ENCODE measurements around the gene DRC1.

DNA sequence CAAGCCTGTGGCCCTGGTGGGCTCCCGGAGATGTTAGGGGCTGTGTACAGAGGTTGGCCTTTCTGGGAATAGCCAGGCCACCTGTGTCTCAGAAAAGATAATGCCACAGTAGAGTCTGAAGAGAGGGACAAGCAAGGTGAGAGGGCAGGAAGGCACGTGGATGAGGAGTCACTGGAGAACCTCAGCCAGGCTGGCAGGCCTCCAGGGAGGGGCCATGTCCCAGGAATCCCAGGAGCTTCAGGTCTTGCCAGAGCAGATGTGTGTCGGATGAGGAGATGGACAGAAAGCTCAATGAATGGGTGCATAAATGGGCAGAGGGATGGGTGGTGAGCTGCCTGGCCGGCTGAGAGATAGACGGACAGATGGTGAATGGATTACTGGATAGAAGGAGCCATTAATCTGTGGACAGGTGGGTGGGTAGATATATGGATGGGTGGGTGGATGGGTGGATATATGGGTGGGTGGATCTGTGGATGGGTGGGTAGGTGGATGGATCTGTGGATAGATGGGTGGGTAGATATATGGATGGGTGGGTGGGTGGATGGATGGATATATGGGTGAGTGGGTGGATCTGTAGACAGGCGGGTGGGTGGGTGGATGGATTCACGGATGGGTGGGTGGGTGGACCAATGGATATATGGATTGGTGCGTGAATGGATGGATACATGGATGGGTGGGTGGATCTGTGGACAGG is 84.2 kb downstream of the DRC1 start:
- no peak for TF ChIP-seq POLR2AphosphoS5 (IDR thresholded peaks at IDR 0.05)
- TF ChIP-seq, protein P1, sequence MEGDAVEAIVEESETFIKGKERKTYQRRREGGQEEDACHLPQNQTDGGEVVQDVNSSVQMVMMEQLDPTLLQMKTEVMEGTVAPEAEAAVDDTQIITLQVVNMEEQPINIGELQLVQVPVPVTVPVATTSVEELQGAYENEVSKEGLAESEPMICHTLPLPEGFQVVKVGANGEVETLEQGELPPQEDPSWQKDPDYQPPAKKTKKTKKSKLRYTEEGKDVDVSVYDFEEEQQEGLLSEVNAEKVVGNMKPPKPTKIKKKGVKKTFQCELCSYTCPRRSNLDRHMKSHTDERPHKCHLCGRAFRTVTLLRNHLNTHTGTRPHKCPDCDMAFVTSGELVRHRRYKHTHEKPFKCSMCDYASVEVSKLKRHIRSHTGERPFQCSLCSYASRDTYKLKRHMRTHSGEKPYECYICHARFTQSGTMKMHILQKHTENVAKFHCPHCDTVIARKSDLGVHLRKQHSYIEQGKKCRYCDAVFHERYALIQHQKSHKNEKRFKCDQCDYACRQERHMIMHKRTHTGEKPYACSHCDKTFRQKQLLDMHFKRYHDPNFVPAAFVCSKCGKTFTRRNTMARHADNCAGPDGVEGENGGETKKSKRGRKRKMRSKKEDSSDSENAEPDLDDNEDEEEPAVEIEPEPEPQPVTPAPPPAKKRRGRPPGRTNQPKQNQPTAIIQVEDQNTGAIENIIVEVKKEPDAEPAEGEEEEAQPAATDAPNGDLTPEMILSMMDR (IDR thresholded peaks at IDR 0.05) = no peak
- no peak for TF ChIP-seq POLR2A (IDR thresholded peaks at IDR 0.05)
